Effector memory CD4-positive, alpha-beta T cell (primary cell): ENCODE data around the gene TGFB2.

ENCODE experiments used
- DNase-seq, 3 donors: peaks; one replicate each; pipeline ENCODE4 v3.0.0-alpha.2; 2020
- H3K27ac ChIP-seq: 2 replicates; pipeline ENCODE4 v1.7.0; 2013; ENCODE audit warnings: mild to moderate bottlenecking, low read length, moderate library complexity; ENCODE audit not compliant: insufficient read depth, poor library complexity, severe bottlenecking
- H3K27me3 ChIP-seq: replicated peaks from 2 replicates; pipeline ENCODE4 v1.7.0; 2013; ENCODE audit warnings: mild to moderate bottlenecking, low read length; ENCODE audit not compliant: insufficient read depth, control insufficient read depth, poor library complexity, severe bottlenecking
- H3K36me3 ChIP-seq: 2 replicates; pipeline ENCODE4 v1.7.0; 2013; ENCODE audit warnings: mild to moderate bottlenecking, low read length, moderate library complexity; ENCODE audit not compliant: control insufficient read depth, insufficient read depth
- H3K4me1 ChIP-seq: 2 replicates; pipeline ENCODE4 v1.7.0; 2013; ENCODE audit warnings: low read length, mild to moderate bottlenecking; ENCODE audit not compliant: control insufficient read depth, insufficient read depth, poor library complexity, severe bottlenecking
- H3K4me3 ChIP-seq: 2 replicates; pipeline ENCODE4 v1.7.0; 2013; ENCODE audit warnings: low read length, low read depth, mild to moderate bottlenecking; ENCODE audit not compliant: insufficient read depth, poor library complexity, severe bottlenecking
- H3K9me3 ChIP-seq: 2 replicates; pipeline ENCODE4 v1.7.0; 2013; ENCODE audit warnings: mild to moderate bottlenecking, low read length, moderate library complexity; ENCODE audit not compliant: control insufficient read depth

Gene TGFB2

DNA sequence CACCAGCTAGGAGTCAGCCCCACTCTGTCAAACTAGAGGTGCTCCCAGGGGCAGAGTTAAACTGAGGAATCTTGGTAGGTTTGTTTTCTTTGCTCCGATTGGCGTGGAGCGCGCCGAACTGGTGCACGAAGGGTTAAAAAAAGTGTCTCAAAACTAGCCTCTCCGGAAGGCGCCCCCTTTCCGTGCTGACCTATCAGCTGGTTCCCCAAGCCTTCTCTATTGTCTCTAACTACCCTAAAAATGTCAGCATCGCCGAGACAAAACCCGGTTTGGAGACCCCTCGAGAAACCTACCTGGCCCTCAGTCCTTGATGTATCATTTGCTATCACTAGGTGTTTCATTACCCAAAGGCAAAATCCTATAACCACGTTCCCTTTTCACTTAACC lies 2.2 kb downstream of the TGFB2 start:
- H3K4me1 ChIP-seq, result peaks cover 15% of the 10 kb centered on the region
- H3K27ac ChIP-seq, result no peak overlapping the region
- no peaks in the 10 kb centered on the region for H3K9me3 ChIP-seq
- DNase-seq, result no peak
- H3K4me3 ChIP-seq, result peak overlapping the region; percentile 73
- no peaks in the 10 kb centered on the region for H3K36me3 ChIP-seq
- H3K27me3 ChIP-seq, result no peaks in the 10 kb centered on the region

DNA sequence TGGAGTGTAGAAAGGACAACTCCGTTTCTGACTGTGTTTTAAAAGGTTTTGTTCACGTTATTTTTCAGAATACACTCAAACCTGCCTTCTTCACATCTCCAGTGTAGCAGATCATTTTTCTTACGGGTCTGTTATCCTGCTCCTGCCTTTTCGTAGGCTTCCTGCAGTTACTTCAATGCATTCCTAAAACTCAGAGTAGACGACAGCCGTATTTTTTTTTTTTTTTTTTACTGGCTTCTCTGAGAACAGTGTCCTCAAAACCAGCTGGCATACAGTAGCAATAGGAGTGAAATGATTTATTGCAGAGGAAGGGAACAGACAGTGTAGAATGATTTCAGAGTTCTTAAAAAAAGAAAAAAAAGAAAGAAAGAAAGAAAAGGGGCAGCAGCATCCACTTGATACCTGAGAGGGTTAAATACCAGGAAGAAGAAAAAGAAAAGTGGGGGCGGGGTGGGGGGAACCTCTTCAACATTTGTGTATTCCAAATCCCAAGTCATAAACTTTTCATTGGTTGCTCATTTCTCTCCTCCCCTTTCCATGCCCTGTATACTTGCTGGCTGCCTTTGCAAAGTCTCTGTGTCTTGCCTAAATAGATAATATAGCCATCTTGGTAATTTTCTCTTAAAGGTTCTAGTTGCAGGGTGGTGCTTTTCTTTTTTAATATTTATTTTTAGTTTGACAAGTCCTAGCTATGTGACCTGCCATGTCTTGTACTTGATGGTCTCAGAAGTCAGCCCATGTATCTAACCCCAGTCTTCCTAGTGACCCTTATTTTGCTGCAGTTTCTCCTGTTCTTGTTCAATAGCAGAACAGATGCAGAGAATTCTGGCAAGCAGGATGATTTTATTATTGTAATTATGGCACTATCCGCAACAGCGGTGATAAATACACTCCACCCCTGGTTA lies 2.8 kb downstream of the TGFB2 start:
- no peak for DNase-seq
- H3K27ac ChIP-seq, result no peak overlapping the region
- H3K4me3 ChIP-seq, result peak overlapping the region; percentile 73
- H3K4me1 ChIP-seq, result peaks cover 15% of the 10 kb centered on the region
- H3K27me3 ChIP-seq, result no peaks in the 10 kb centered on the region
- no peaks in the 10 kb centered on the region for H3K36me3 ChIP-seq
- H3K9me3 ChIP-seq, result no peaks in the 10 kb centered on the region

DNA sequence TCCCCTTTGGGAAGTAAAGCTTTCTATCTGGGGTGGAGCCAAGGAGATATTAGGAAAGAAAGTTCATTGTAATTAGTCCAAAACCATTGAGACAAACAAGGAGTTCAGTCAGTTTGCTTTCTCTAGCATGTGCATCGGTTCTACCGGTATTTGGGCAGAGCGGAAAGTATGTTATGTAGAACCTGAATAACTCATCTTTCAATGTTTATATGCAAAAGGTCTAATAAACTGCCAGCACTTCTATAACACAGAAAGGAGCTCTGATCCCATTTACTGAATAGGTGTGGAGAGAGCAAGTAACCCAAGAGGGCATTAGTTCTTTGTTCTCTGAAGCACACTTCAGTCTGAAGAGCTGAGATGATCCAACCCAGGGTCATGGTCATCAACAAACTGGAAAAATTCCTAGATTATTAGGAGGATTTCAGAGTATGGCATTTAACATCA lies 3.5 kb downstream of the TGFB2 start:
- Histone ChIP-seq H3K27me3 (no peaks in the 10 kb centered on the region), H3K9me3 (no peaks in the 10 kb centered on the region), H3K36me3 (no peaks in the 10 kb centered on the region), H3K4me3 (no peak overlapping the region), H3K27ac (no peak overlapping the region), H3K4me1 (peaks cover 15% of the 10 kb centered on the region)
- DNase-seq, result no peak

GRCh38 chr1:218349348-218350034 lies 4.4 kb downstream of the TGFB2 start:
- Histone ChIP-seq H3K27me3 (no peaks in the 10 kb centered on the region), H3K27ac (no peak overlapping the region), H3K4me1 (peaks cover 15% of the 10 kb centered on the region), H3K9me3 (no peaks in the 10 kb centered on the region), H3K4me3 (no peak overlapping the region), H3K36me3 (no peaks in the 10 kb centered on the region)
- DNase-seq, result no peak

GRCh38 chr1:218350035-218350525 lies 4.9 kb downstream of the TGFB2 start:
- no peak overlapping the region for H3K27ac ChIP-seq
- H3K4me1 ChIP-seq, result peaks cover 10% of the 10 kb centered on the region
- no peaks in the 10 kb centered on the region for H3K36me3 ChIP-seq
- H3K4me3 ChIP-seq, result no peak overlapping the region
- DNase-seq, result no peak
- H3K9me3 ChIP-seq, result no peaks in the 10 kb centered on the region
- H3K27me3 ChIP-seq, result no peaks in the 10 kb centered on the region

DNA sequence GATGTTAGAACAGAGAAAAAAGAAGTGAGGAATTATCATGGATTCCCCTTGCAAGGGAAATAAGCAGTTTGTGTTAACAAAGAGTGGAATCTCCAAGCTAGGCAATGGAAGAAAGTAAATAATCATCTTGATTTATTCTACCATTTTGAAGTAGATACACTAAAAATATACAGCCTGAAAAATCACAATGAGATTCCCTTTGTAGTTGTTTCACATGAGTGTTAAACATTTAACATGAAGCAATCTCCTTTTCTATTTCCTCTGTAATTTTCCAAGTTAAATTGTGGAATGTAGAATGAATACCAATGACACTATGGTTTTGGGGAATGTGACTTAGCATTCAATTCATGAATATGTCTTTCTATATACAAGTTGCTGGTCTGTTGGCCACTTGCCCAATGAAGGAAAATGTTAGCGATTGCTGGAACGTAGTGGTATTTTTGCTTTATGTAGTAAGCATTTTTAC lies 5.7 kb downstream of the TGFB2 start:
- DNase-seq, result no peak
- no peaks in the 10 kb centered on the region for H3K9me3 ChIP-seq
- peak overlapping the region; percentile 53 for H3K4me3 ChIP-seq
- peaks cover 5% of the 10 kb centered on the region for H3K4me1 ChIP-seq
- H3K36me3 ChIP-seq, result no peaks in the 10 kb centered on the region
- H3K27ac ChIP-seq, result no peak overlapping the region
- H3K27me3 ChIP-seq, result no peaks in the 10 kb centered on the region

DNA sequence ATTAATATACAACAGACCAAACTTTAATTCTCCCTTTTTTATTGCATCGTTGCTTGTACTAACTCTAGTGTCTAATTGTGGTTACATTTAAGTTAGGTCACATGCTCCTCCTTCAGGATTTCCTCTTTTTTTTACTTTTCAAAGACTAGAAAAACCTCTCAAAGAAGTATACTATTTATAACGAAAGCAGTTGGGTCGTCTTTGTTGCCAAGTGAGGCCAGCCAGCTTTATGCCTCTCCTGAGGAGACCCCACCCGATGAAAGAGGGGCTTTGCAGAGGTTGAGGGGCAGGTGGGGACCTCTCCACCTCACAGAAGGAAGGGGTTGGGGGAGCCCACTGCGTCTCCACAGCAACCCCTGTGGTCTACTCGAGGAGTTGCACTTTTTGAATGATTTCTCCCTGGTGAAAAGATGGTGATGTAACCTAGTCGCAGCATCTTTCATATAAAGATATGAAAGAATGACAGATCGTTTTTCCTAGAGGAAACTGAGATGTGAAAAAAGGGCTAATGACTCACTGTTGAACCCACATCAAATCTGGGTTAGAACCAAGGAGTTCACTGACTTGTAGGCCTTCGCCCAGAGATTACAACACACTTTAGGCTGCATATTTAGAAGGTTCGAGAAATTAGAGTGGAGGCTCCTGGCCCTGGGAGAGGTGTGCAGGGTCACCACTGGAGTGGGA lies 6.4 kb downstream of the TGFB2 start:
- no peak overlapping the region for H3K27ac ChIP-seq
- DNase-seq, result no peak
- H3K4me1 ChIP-seq, result peaks cover 5% of the 10 kb centered on the region
- no peaks in the 10 kb centered on the region for H3K9me3 ChIP-seq
- H3K36me3 ChIP-seq, result no peaks in the 10 kb centered on the region
- H3K27me3 ChIP-seq, result no peaks in the 10 kb centered on the region
- H3K4me3 ChIP-seq, result peak overlapping the region; percentile 53

DNA sequence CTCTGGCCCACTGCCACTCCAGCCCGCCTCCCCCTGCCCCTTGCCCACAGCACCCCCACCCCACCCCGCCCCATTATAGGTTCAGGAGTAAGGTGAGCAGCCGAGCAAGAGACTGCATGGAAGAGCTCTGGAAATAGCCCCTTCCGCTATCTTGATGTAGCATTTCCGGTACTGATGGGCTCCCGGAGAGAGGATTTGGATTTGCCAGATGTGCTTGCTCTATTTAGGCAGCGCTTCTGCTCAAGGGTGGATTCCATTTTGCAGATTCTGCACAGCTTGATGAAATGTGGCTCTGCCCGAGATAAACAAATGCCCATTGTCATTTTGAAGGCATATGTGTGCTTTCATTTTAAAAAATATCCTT lies 6.9 kb downstream of the TGFB2 start:
- Histone ChIP-seq H3K4me1 (peaks cover 3% of the 10 kb centered on the region), H3K27me3 (no peaks in the 10 kb centered on the region), H3K4me3 (no peak overlapping the region), H3K27ac (no peak overlapping the region), H3K36me3 (no peaks in the 10 kb centered on the region), H3K9me3 (no peaks in the 10 kb centered on the region)
- DNase-seq, result no peak

GRCh38 chr1:218353656-218354055 lies 8.5 kb downstream of the TGFB2 start:
- Histone ChIP-seq H3K9me3 (no peaks in the 10 kb centered on the region), H3K36me3 (no peaks in the 10 kb centered on the region), H3K27ac (no peak overlapping the region), H3K27me3 (no peaks in the 10 kb centered on the region), H3K4me1 (peaks cover 3% of the 10 kb centered on the region), H3K4me3 (no peak overlapping the region)
- DNase-seq, result no peak
